ENCODE measurements around the gene MCF2L.

The MCF2L gene

GRCh38 chr13:112942689-112943308 is 26.2 kb upstream of the MCF2L start:
- peak; percentile 95 for DNase-seq
- in situ Hi-C loops (cut with MboI; ENCODE audit: low pct_unique_long_range_greater_than_20kb, low sequenced_read_pairs) = no loop called here

GRCh38 chr13:112943309-112944125 is 25.5 kb upstream of the MCF2L start:
- in situ Hi-C loops (cut with MboI; ENCODE audit: low pct_unique_long_range_greater_than_20kb, low sequenced_read_pairs) = no loop called here

GRCh38 chr13:112947796-112948195 is 21.2 kb upstream of the MCF2L start:
- in situ Hi-C loops (cut with MboI; ENCODE audit: low pct_unique_long_range_greater_than_20kb, low sequenced_read_pairs) = no loop called here
- DNase-seq = no peak

More at GRCh38 chr13:112943309-112944125, 25.5 kb upstream of the MCF2L start:
- peak; percentile 63 for DNase-seq

- in situ Hi-C loops (cut with MboI; ENCODE audit: low pct_unique_long_range_greater_than_20kb, low sequenced_read_pairs) = no loop called here
- DNase-seq = no peak
Measured at GRCh38 chr13:112951674-112952371, 17.2 kb upstream of the MCF2L start.

GRCh38 chr13:112952759-112953551 is 16.1 kb upstream of the MCF2L start:
- in situ Hi-C loops (cut with MboI; ENCODE audit: low pct_unique_long_range_greater_than_20kb, low sequenced_read_pairs) = no loop called here
- no peak for DNase-seq

DNA sequence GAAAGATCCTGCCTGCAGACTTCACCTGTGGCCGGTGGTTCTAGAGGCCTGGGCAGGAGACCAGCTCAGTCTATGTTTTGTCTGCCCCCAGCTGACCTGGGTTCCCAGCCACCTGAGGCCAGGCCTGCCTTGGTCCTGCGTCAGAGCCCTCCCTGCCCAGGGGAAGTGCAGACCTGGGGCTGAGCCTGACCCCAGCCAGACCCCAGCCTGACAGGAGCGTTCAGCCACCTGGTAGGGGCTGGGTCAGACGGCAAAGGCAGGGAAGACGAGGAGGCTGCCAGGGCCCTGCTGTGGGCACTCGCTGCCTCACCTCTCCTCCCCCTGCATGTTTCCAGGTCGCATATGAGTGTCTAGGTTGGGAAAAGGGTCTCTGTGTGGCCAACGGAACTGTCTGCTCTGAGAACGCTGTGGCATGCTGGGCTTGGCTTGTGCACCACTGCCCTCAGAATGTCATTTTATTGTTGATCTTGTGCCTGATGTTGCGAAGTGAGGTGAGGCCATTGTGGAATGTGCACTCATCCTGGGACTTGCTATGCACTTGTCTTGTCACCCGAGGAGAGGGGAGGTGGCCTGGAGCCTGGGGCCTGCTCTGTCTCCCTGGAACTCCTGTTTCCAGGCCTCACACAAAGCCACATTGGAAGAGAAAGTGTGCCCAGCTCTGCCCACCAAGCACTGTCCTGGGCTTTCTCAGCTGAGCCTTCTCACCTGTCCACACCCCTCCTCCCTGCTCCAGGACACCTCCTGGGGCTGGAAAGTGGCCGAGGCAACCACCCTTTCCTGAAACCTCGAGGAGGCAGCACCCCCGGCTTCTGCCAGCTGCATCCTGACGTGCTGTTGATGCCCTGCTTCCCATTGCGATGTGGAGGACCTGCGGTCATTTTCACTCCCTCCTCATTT is 15.2 kb upstream of the MCF2L start:
- no peak for DNase-seq
- in situ Hi-C loops (cut with MboI; ENCODE audit: low pct_unique_long_range_greater_than_20kb, low sequenced_read_pairs) = no loop called here

DNA sequence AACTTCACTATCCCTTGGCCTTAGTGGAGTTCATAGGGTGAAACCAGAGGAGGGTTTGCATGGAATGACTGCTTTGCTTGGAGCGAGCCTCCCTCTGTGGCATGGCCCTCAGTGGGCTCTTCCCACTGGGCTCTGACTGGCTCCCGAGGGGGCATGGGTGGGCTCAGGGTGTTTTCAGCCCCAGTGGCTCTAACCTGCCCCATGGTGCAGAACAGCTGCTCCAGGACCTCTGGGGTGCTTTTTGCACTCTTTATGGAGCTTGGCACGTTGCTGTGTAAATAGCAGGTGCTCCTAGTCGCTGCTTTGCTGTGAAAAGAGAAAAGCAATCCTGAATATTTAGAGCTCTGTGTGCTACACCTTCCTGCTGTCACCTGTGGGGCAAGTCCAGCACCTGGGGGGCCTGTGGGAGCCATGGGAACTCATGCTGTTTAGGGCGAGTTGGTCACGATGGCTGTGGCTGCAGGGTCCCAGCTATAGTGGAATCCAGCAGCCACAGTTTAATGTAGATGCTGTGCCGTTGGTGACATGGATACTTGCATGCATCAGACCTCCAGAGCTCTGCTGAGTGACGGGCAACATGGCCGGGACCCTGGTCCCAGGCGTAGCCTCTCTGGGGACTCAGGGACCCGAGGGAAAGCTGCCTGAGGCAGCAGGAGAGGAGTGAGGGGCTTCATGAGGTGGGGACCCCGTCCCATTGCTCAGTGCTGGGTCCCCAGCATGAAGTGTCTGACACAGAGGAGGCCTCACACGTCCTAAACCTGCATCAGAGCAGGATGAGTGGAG is 14.3 kb upstream of the MCF2L start:
- in situ Hi-C loops (cut with MboI; ENCODE audit: low pct_unique_long_range_greater_than_20kb, low sequenced_read_pairs) = no loop called here
- DNase-seq = no peak

DNA sequence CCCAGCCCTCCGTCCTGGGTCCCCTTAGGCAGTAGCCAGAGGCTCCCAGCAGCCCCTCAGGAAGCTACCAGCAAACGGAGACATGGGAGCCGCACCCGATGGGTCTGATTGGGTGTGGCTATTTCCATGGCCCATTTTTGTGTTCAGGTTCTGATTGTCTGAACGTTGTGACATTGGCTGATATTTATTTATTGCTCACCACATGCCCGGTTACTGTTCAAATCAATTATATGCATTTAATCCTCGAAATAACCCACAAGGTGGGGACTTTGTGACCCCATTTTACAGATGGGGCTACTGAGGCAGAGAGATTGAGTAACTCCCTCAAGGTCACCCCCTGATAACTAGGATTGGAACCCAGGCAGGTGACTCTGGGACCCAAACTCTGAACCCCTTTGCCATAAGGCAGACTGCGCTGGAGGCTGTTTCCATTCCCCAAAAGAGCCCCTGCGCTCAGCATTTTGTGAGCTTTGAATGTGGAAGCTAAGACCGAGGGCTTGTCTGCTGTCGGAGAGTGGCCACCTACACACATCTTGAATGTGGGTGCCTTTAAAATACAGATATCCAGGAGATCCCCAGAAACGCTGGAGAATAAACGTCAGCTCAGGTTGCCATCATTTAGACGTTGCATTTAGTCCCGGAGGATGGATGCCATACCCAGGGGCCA is 13.6 kb upstream of the MCF2L start:
- in situ Hi-C loops (cut with MboI; ENCODE audit: low pct_unique_long_range_greater_than_20kb, low sequenced_read_pairs) = no loop called here

GRCh38 chr13:112955956-112956355 is 13.1 kb upstream of the MCF2L start:
- DNase-seq = no peak
- in situ Hi-C loops (cut with MboI; ENCODE audit: low pct_unique_long_range_greater_than_20kb, low sequenced_read_pairs) = no loop called here

More for the DNA sequence above, 13.6 kb upstream of the MCF2L start:
- no peak for DNase-seq

- DNase-seq = no peak
- in situ Hi-C loops (cut with MboI; ENCODE audit: low pct_unique_long_range_greater_than_20kb, low sequenced_read_pairs) = no loop called here
Measured at GRCh38 chr13:112956571-112957294, 12.3 kb upstream of the MCF2L start.

GRCh38 chr13:112957295-112957677 is 11.7 kb upstream of the MCF2L start:
- DNase-seq = no peak
- in situ Hi-C loops (cut with MboI; ENCODE audit: low pct_unique_long_range_greater_than_20kb, low sequenced_read_pairs) = no loop called here

DNA sequence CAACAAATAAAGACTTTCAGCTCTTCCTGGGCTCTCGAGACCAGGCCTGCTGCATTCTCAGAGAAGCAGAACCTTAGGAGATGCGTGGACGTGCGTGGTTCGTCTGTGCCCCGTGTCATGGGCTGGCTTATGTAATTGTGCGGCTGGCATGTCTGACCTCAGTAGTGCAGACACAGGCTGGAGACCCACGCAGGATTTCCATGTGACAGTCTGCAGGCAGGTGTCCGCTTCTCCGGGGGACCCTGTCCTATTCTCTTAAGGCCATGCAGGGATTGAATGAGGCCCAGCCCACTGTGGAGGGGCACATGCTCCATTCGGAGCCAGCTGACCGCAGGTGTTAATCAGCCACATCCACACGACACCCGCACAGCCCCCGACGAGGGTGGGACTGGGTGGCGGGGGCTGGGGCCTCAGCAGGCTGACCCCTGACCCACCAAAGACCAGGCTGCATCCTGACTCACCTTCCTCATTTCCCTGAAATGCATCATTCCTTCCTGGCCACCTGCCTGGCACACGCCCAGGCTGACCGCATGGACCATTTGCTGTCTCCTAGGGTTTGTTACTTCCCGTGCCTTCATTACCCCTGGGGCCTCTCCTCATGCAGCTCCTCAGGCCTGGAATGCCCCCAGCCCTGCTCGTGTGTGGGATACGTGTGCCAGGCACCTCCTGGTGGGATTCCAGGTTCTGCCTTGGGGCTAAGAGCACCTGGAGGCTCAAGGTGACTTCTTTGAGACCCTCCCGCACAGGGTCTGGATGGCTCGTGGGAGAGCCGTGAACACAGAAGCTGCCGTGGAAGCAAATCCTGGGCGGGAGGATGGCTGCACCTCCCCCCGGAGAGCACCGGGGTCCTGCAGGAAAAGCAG is 10.7 kb upstream of the MCF2L start:
- no peak for DNase-seq
- in situ Hi-C loops (cut with MboI; ENCODE audit: low pct_unique_long_range_greater_than_20kb, low sequenced_read_pairs) = no loop called here

DNA sequence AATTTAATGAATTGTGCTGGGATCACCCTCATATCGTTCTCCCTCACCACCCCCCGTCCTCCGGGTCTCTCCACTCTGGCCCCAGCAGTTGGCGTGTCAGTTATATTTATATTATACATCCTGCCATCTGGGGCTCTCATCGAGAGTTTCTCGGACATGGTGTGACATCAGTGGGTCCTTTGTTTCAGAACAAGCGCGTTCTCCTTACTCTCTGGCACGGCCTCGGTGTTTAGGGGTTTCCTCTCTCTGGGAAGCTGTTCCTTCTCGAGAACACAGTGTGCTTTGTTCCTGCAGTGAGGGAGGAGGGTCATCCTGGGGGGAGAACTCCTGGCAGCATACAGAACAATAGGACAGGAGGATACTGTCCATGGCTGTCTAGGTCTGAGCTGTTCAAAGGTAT is 9.8 kb upstream of the MCF2L start:
- in situ Hi-C loops (cut with MboI; ENCODE audit: low pct_unique_long_range_greater_than_20kb, low sequenced_read_pairs) = no loop called here
- no peak for DNase-seq

DNA sequence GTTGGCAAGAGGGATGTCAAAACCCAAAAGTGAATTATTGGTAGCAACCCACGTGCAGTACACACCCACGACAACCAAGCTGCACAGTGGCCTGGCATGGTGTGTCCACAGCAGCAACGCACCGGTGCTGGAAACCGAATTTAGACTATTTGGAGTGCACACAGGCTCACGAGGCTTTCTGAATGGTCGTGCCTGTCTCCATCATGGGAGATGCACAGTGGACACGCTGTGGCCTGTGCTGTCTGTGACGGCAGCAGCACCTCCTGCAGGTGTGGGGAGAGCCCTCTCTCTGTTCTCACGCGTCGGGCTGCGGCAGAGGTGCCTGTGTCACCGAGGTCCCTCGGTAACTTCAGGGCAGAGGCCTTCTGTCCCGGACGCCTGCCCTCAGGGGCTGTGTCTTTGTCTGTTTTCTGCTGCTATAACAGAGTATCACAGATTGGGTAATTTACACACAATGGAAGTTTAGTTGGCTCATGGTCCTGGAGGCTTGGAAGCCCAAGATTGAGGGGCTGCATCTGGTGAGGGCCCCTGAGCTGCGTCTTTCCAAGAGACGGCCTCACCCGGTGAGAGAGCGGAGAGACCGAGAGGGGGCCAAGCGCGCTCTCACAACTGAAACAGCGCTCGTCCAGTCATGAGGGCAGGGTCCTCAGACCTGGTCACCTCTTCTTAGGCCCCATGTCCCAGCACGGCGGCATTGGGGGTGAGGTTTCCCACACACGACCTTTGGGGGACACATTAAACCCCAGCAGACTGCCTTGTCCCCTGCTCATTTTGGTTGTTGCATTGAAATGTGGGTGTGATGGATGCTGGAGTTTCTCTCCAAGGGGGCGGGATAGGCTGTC is 9.1 kb upstream of the MCF2L start:
- in situ Hi-C loops (cut with MboI; ENCODE audit: low pct_unique_long_range_greater_than_20kb, low sequenced_read_pairs) = no loop called here
- no peak for DNase-seq

- no peak for DNase-seq
- in situ Hi-C loops (cut with MboI; ENCODE audit: low pct_unique_long_range_greater_than_20kb, low sequenced_read_pairs) = no loop called here
Measured at GRCh38 chr13:112960706-112961105, 8.3 kb upstream of the MCF2L start.
